Astrocyte (in vitro differentiated cells and primary cell): ENCODE data around the gene GPR32. TPM values are rescaled to one million over a fixed set of nuclear protein-coding genes. Genes with fewer than 3 reads are reported as not detected.

ENCODE experiments used
- DNase-seq: peaks from one replicate; pipeline ENCODE4 v3.0.0-alpha.2; 2010; ENCODE audit warnings: low read depth
- FAIRE-seq: peaks from 2 replicates; lab custom pipeline; 2011; peaks lifted over from hg19 to GRCh38; lab: Jason Lieb, UNC
- H2AFZ ChIP-seq: 2 replicates; pipeline ENCODE4 v1.6.0; 2012; ENCODE audit warnings: low read depth, low read length, inconsistent platforms
- H3K27ac ChIP-seq: 2 replicates; pipeline ENCODE4 v1.5.1; 2011; ENCODE audit warnings: low read depth, low read length, inconsistent platforms
- H3K27me3 ChIP-seq: 2 replicates; pipeline ENCODE4 v1.6.0; 2011; ENCODE audit warnings: low read length, inconsistent platforms; ENCODE audit not compliant: insufficient read depth
- H3K36me3 ChIP-seq: 2 replicates; pipeline ENCODE4 v1.5.1; 2011; ENCODE audit warnings: low read length, inconsistent platforms; ENCODE audit not compliant: insufficient read depth
- H3K4me1 ChIP-seq: 2 replicates; pipeline ENCODE4 v1.5.1; 2011; ENCODE audit warnings: low read length, inconsistent platforms; ENCODE audit not compliant: insufficient read depth
- H3K4me2 ChIP-seq: 2 replicates; pipeline ENCODE4 v1.6.0; 2012; ENCODE audit warnings: low read length, inconsistent platforms
- H3K4me3 ChIP-seq: 2 replicates; pipeline ENCODE4 v1.5.1; 2011; ENCODE audit warnings: low read depth, mild to moderate bottlenecking, low read length, inconsistent platforms; ENCODE audit not compliant: insufficient read depth
- H3K79me2 ChIP-seq: 2 replicates; pipeline ENCODE4 v1.6.0; 2012; ENCODE audit warnings: mild to moderate bottlenecking, low read length, inconsistent platforms; ENCODE audit not compliant: insufficient read depth
- H3K9ac ChIP-seq: 2 replicates; pipeline ENCODE4 v1.6.0; 2012; ENCODE audit warnings: mild to moderate bottlenecking, low read length, inconsistent platforms
- H3K9me3 ChIP-seq: 2 replicates; pipeline ENCODE4 v1.5.1; 2012; ENCODE audit warnings: low read depth, mild to moderate bottlenecking, low read length, inconsistent platforms; ENCODE audit not compliant: insufficient read depth
- H4K20me1 ChIP-seq: 2 replicates; pipeline ENCODE4 v1.6.0; 2012; ENCODE audit warnings: low read length, inconsistent platforms; ENCODE audit not compliant: insufficient read depth
- H3K27ac Mint-ChIP-seq: one replicate; pipeline ENCODE4 v1.8.0; 2021; ENCODE audit warnings: mild to moderate bottlenecking, mixed read lengths; ENCODE audit not compliant: unreplicated experiment
- H3K27me3 Mint-ChIP-seq: one replicate; pipeline ENCODE4 v1.8.0; 2021; ENCODE audit warnings: low read depth, mixed read lengths; ENCODE audit not compliant: unreplicated experiment
- H3K36me3 Mint-ChIP-seq: one replicate; pipeline ENCODE4 v1.8.0; 2021; ENCODE audit warnings: low read depth, mixed read lengths; ENCODE audit not compliant: unreplicated experiment
- H3K4me1 Mint-ChIP-seq: one replicate; pipeline ENCODE4 v1.8.0; 2021; ENCODE audit warnings: low read depth, mixed read lengths; ENCODE audit not compliant: unreplicated experiment
- H3K4me3 Mint-ChIP-seq: one replicate; pipeline ENCODE4 v1.8.0; 2021; ENCODE audit warnings: mild to moderate bottlenecking, moderate library complexity, mixed read lengths; ENCODE audit not compliant: unreplicated experiment
- H3K9me3 Mint-ChIP-seq: one replicate; pipeline ENCODE4 v1.8.0; 2021; ENCODE audit warnings: mild to moderate bottlenecking, mixed read lengths; ENCODE audit not compliant: unreplicated experiment
- EZH2 ChIP-seq: IDR thresholded peaks from 2 replicates; pipeline ENCODE4 v1.6.1; 2012; ENCODE audit warnings: mild to moderate bottlenecking, low read length, inconsistent platforms; ENCODE audit not compliant: insufficient read depth
- total RNA-seq: library from RNA; stranded (reverse); gene quantifications from 2 replicates; pipeline ENCODE4 v1.2.1, GENCODE V29; 2021
- TF ChIP-seq, protein P1 (sequence below): IDR thresholded peaks from 2 replicates; pipeline ENCODE4 v1.5.1; 2011; ENCODE audit warnings: low read depth, mild to moderate bottlenecking, inconsistent platforms, low read length, moderate library complexity; ENCODE audit not compliant: insufficient read depth

The GPR32 gene
- total RNA-seq, 1 donor from 2014 or later: not detected

DNA sequence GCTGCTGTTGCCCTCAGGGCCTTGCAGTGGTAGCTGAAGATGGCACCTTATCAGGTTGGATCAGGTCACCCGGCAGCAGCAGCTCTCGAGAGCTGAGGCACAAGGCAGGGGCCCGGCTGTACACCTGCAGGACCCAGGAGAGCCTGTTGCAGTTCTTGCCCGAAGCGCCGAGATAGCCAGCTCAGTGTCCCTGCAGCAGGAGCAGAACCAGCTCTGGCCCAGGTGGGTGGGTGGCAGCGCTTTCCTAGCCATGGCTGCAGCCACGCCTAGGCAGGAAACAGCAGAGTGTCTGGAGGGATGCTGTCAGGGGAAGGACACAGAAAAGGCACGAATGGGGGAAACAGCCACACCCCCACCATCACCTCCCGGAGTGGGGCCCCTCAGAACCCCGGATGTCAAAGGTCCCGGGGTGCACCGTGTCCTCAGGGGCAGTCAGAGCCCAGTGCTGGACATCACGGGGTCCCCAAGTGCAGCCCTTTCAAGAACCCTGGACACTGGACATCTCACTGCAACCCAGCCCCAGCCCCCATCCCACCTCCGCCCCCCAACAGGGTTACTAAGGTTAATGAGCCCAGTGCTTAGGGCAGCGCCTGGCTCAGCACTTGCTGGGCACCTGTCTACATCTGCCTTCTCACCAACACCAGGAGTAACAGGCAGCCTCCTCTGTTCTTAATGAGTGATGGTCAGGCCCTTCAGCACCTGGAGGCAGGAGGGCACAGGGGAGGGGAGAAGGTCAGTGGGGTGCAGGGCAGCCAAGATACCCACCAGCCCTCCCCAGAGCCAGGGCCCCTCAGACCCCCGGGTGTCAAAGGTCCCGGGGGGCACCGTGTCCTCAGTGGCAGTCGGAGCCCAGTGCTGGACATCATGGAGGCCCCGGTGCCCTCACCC lies 28.6 kb downstream of the GPR32 start:
- H3K4me1 ChIP-seq: peaks cover 8% of the 10 kb centered on the region
- FAIRE-seq: no peak
- H3K36me3 Mint-ChIP-seq: peaks cover 16% of the 10 kb centered on the region
- H3K4me3 Mint-ChIP-seq: no peak overlapping the region
- H3K27ac ChIP-seq: no peak overlapping the region
- H3K36me3 ChIP-seq: peaks cover 17% of the 10 kb centered on the region
- H4K20me1 ChIP-seq: peaks cover 84% of the 10 kb centered on the region
- H3K27me3 ChIP-seq: no peaks in the 10 kb centered on the region
- no peak overlapping the region for H3K4me2 ChIP-seq
- no peak for TF ChIP-seq EZH2
- TF ChIP-seq, protein P1, sequence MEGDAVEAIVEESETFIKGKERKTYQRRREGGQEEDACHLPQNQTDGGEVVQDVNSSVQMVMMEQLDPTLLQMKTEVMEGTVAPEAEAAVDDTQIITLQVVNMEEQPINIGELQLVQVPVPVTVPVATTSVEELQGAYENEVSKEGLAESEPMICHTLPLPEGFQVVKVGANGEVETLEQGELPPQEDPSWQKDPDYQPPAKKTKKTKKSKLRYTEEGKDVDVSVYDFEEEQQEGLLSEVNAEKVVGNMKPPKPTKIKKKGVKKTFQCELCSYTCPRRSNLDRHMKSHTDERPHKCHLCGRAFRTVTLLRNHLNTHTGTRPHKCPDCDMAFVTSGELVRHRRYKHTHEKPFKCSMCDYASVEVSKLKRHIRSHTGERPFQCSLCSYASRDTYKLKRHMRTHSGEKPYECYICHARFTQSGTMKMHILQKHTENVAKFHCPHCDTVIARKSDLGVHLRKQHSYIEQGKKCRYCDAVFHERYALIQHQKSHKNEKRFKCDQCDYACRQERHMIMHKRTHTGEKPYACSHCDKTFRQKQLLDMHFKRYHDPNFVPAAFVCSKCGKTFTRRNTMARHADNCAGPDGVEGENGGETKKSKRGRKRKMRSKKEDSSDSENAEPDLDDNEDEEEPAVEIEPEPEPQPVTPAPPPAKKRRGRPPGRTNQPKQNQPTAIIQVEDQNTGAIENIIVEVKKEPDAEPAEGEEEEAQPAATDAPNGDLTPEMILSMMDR: no peak
- no peak overlapping the region for H3K27ac Mint-ChIP-seq
- H3K4me3 ChIP-seq: no peak overlapping the region
- peaks cover 2% of the 10 kb centered on the region for H3K9me3 Mint-ChIP-seq
- no peaks in the 10 kb centered on the region for H3K9me3 ChIP-seq
- H2AFZ ChIP-seq: no peak overlapping the region
- no peak for DNase-seq
- H3K4me1 Mint-ChIP-seq: peaks cover 11% of the 10 kb centered on the region
- H3K79me2 ChIP-seq: peaks cover 55% of the 10 kb centered on the region
- H3K9ac ChIP-seq: no peak overlapping the region
- H3K27me3 Mint-ChIP-seq: no peaks in the 10 kb centered on the region

DNA sequence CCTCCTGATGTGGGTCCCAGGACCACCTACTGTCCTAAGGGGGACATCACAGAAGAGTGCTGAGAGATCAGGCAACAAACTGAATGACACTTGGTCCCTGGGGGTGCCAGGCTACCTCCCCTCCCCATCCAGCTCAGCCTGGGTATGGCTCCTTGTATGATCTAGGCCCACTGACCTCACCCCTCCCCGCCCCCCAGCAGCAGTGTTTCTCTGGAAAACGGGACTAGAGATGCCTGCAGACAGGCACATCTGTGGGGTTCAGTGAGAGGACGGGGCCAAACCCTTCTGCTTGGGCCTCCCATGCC lies 29.2 kb downstream of the GPR32 start:
- H3K27me3 ChIP-seq: no peaks in the 10 kb centered on the region
- Mint-ChIP-seq H3K4me1 (peaks cover 11% of the 10 kb centered on the region), H3K9me3 (peaks cover 2% of the 10 kb centered on the region), H3K27ac (no peak overlapping the region), H3K27me3 (no peaks in the 10 kb centered on the region), H3K4me3 (no peak overlapping the region), H3K36me3 (peaks cover 16% of the 10 kb centered on the region)
- peaks cover 17% of the 10 kb centered on the region for H3K36me3 ChIP-seq
- H3K79me2 ChIP-seq: peaks cover 60% of the 10 kb centered on the region
- H3K9ac ChIP-seq: no peak overlapping the region
- H4K20me1 ChIP-seq: peaks cover 84% of the 10 kb centered on the region
- no peak overlapping the region for H3K4me2 ChIP-seq
- peaks cover 8% of the 10 kb centered on the region for H3K4me1 ChIP-seq
- H3K27ac ChIP-seq: no peak overlapping the region
- H3K9me3 ChIP-seq: no peaks in the 10 kb centered on the region
- DNase-seq (no peak), FAIRE-seq (no peak)
- H3K4me3 ChIP-seq: no peak overlapping the region
- no peak overlapping the region for H2AFZ ChIP-seq
- no peak for TF ChIP-seq EZH2
- TF ChIP-seq, protein P1: no peak

DNA sequence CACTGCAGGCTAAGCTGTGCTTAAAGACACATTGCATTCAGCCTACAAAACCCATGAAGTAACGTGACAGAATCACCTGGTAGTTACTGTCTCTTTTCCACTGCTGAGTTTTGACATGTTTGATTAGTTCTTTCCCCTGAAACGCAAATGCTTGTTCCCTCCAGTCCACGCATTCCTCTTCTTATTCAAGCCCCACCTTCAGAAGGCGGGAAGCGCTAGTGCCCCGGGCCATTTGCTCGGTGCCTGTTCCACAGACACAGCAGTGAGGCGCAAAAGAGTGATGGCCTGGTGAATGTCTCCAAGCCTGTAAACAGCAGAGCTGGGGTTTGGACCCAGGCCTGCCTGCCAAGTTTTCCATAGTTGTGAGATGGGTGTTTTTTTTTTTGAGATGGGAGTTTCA lies 30.8 kb downstream of the GPR32 start:
- peaks cover 3% of the 10 kb centered on the region for H3K9me3 Mint-ChIP-seq
- H3K4me3 Mint-ChIP-seq: peak overlapping the region; percentile 60
- Histone ChIP-seq H3K36me3 (peaks cover 17% of the 10 kb centered on the region), H3K27ac (no peak overlapping the region), H3K4me3 (no peak overlapping the region), H3K4me2 (no peak overlapping the region), H3K79me2 (peaks cover 60% of the 10 kb centered on the region), H4K20me1 (peaks cover 72% of the 10 kb centered on the region), H3K9ac (no peak overlapping the region), H2AFZ (no peak overlapping the region), H3K4me1 (peaks cover 12% of the 10 kb centered on the region), H3K27me3 (no peaks in the 10 kb centered on the region), H3K9me3 (no peaks in the 10 kb centered on the region)
- H3K27me3 Mint-ChIP-seq: no peaks in the 10 kb centered on the region
- H3K27ac Mint-ChIP-seq: no peak overlapping the region
- no peak for TF ChIP-seq EZH2
- TF ChIP-seq, protein P1: no peak
- FAIRE-seq (no peak), DNase-seq (no peak)
- peaks cover 11% of the 10 kb centered on the region for H3K36me3 Mint-ChIP-seq
- peaks cover 11% of the 10 kb centered on the region for H3K4me1 Mint-ChIP-seq
